Kidney (tissue), 14 donors: ENCODE measurements around the gene KLHL21. TPM values are rescaled to one million over a fixed set of nuclear protein-coding genes. Genes with fewer than 3 reads are reported as not detected.

Experiments
- DNase-seq, 5 donors: peaks; one replicate each; pipeline ENCODE4 v3.0.0-alpha.2; 2013 to 2020
- FAIRE-seq: peaks from 2 replicates; lab custom pipeline; 2012; peaks lifted over from hg19 to GRCh38; lab: Jason Lieb, UNC
- H3K27ac ChIP-seq, 2 donors: one replicate each; pipeline ENCODE4 v1.7.0; 2013; ENCODE audit warnings: low read depth in 2 of 2, low read length in 2 of 2, inconsistent platforms in 1 of 2
- H3K27me3 ChIP-seq: one replicate; pipeline ENCODE4 v1.7.1; 2013; ENCODE audit warnings: low read length, inconsistent platforms; ENCODE audit not compliant: control insufficient read depth, insufficient read depth
- H3K36me3 ChIP-seq, 3 donors: one replicate each; pipeline versions ENCODE4 v1.7.0 to v1.7.1; 2013; ENCODE audit warnings: low read length in 3 of 3, control low read depth in 1 of 3, inconsistent platforms in 1 of 3; ENCODE audit not compliant: insufficient read depth in 3 of 3, control insufficient read depth in 2 of 3
- H3K4me1 ChIP-seq, 3 donors: one replicate each; pipeline versions ENCODE4 v1.7.0 to v1.7.1; 2013; ENCODE audit warnings: low read length in 3 of 3, inconsistent platforms in 1 of 3, low read depth in 1 of 3; ENCODE audit not compliant: control insufficient read depth in 2 of 3, insufficient read depth in 2 of 3
- H3K4me3 ChIP-seq, 3 donors: one replicate each; pipeline versions ENCODE4 v1.7.0 to v1.8.1; 2013; ENCODE audit warnings: low read length in 3 of 3, control low read depth in 1 of 3, inconsistent platforms in 1 of 3
- H3K9ac ChIP-seq, 3 donors: one replicate each; pipeline versions ENCODE4 v1.7.0 to v1.7.1; 2013; ENCODE audit warnings: low read length in 3 of 3, control low read depth in 1 of 3, inconsistent platforms in 1 of 3
- H3K9me3 ChIP-seq, 3 donors: one replicate each; pipeline versions ENCODE4 v1.7.0 to v1.7.1; 2013; ENCODE audit warnings: low read length in 3 of 3, control low read depth in 1 of 3, inconsistent platforms in 1 of 3; ENCODE audit not compliant: control insufficient read depth in 2 of 3, insufficient read depth in 1 of 3
- CTCF ChIP-seq: IDR thresholded peaks from 3 replicates; pipeline ENCODE4 v1.5.1; 2012; ENCODE audit warnings: mild to moderate bottlenecking, moderate library complexity, borderline replicate concordance; ENCODE audit not compliant: insufficient read depth; ENCODE audit errors: extremely low read depth
- intact Hi-C: fragments of 100-400 bp; cut with DNase I; formaldehyde crosslinking; loops from one replicate; pipeline ENCODE4 v1.11.1; 2022
- polyA plus RNA-seq: library from polyadenylated mRNA; stranded (reverse); fragments of 350-450 nt; fragmentation: Illumina TruSeq; extraction: RNeasy Lipid Tissue Mini Kit (QIAGEN cat#74804); gene quantifications from one replicate; pipeline ENCODE4 v1.2.3, GENCODE V29; 2014; ENCODE audit warnings: low read depth, low replicate concordance; ENCODE audit not compliant: insufficient read depth
- total RNA-seq: library from RNA; stranded (reverse); fragmentation: NEBNext Ultra II Directional; extraction: Animal tissue kit (Norgen Biotek cat#: 25700); gene quantifications from one replicate; pipeline ENCODE4 v1.2.1, GENCODE V29; 2021
- donor health status: control.
- donor health status: control.
- donor health status: control.
- donor health status: control.
- donor health status: control.
- donor health status: DM: yes; HTN: yes; CAD: no.
- donor health status: Normal renal cell carcinoma (clear cell type).

Gene KLHL21
- total and polyA plus RNA-seq, 2 donors from 2014 or later = 13.9 to 25.0 TPM

GRCh38 chr1:6592441-6592840 is 10.2 kb downstream of the KLHL21 start:
- Histone ChIP-seq H3K4me3 (no peak overlapping the region), H3K27ac (no peak overlapping the region), H3K9me3 (no peaks in the 10 kb centered on the region), H3K4me1 (peaks cover 0 to 16% (median 15%) of the 10 kb centered on the region in 3 donors), H3K9ac (no peak overlapping the region), H3K27me3 (no peaks in the 10 kb centered on the region), H3K36me3 (peaks cover 2 to 58% (median 52%) of the 10 kb centered on the region in 3 donors)
- DNase-seq = no peak
- no peak for TF ChIP-seq CTCF
- no peak for FAIRE-seq
- intact Hi-C loops = no loop called here

GRCh38 chr1:6591644-6592043 is 11.0 kb downstream of the KLHL21 start:
- FAIRE-seq (no peak), DNase-seq (no peak)
- TF ChIP-seq CTCF = no peak
- H3K27ac ChIP-seq = no peak overlapping the region
- intact Hi-C loops = no loop called here
- H3K4me1 ChIP-seq = peaks cover 0 to 8% (median 7%) of the 10 kb centered on the region in 3 donors
- no peaks in the 10 kb centered on the region for H3K27me3 ChIP-seq
- H3K36me3 ChIP-seq = peaks cover 2 to 50% (median 47%) of the 10 kb centered on the region in 3 donors
- H3K4me3 ChIP-seq = no peak overlapping the region
- no peak overlapping the region for H3K9ac ChIP-seq
- no peaks in the 10 kb centered on the region for H3K9me3 ChIP-seq

GRCh38 chr1:6591222-6591621 is 11.4 kb downstream of the KLHL21 start:
- Histone ChIP-seq H3K4me3 (no peak overlapping the region), H3K9me3 (no peaks in the 10 kb centered on the region), H3K4me1 (peaks cover 0 to 4% (median 3%) of the 10 kb centered on the region in 3 donors), H3K27ac (no peak overlapping the region), H3K9ac (no peak overlapping the region), H3K27me3 (no peaks in the 10 kb centered on the region), H3K36me3 (peaks cover 2 to 46% (median 46%) of the 10 kb centered on the region in 3 donors)
- no peak for DNase-seq
- FAIRE-seq = no peak
- intact Hi-C loops = no loop called here
- TF ChIP-seq CTCF = no peak

GRCh38 chr1:6590046-6590445 is 12.6 kb downstream of the KLHL21 start:
- peaks cover 0 to 5% (median 0%) of the 10 kb centered on the region in 3 donors for H3K4me1 ChIP-seq
- no peak for TF ChIP-seq CTCF
- peaks cover 2 to 42% (median 38%) of the 10 kb centered on the region in 3 donors for H3K36me3 ChIP-seq
- no peak overlapping the region for H3K4me3 ChIP-seq
- FAIRE-seq (no peak), DNase-seq (no peak)
- H3K9ac ChIP-seq = no peak overlapping the region
- intact Hi-C loops = no loop called here
- H3K27ac ChIP-seq = no peak overlapping the region
- no peaks in the 10 kb centered on the region for H3K27me3 ChIP-seq
- no peaks in the 10 kb centered on the region for H3K9me3 ChIP-seq
